ENCODE results near the gene NPEPL1.
"Not testable (repeated sequence)": the region's sequence is repeated elsewhere in the genome, so short reads cannot be mapped to it uniquely, and the experiment has no call there.

The NPEPL1 gene

GRCh38 chr20:58743929-58744534 lies 51.4 kb downstream of the NPEPL1 start:
- FAIRE-seq, result no peak

GRCh38 chr20:58744836-58745235 lies 52.2 kb downstream of the NPEPL1 start:
- FAIRE-seq, result no peak

- no peak for FAIRE-seq
Observed at GRCh38 chr20:58745391-58745790, 52.8 kb downstream of the NPEPL1 start.

- no peak for FAIRE-seq
Observed at GRCh38 chr20:58746620-58747019, 54.0 kb downstream of the NPEPL1 start.

GRCh38 chr20:58747211-58747610 lies 54.6 kb downstream of the NPEPL1 start:
- no peak for FAIRE-seq

- no peak for FAIRE-seq
Observed at GRCh38 chr20:58748618-58749017, 56.0 kb downstream of the NPEPL1 start.

GRCh38 chr20:58749098-58749769 lies 56.6 kb downstream of the NPEPL1 start:
- no peak for FAIRE-seq

GRCh38 chr20:58749979-58750378 lies 57.4 kb downstream of the NPEPL1 start:
- FAIRE-seq, result no peak

GRCh38 chr20:58750706-58751105 lies 58.1 kb downstream of the NPEPL1 start:
- FAIRE-seq, result not testable (repeated sequence)

GRCh38 chr20:58751979-58752378 lies 59.4 kb downstream of the NPEPL1 start:
- FAIRE-seq, result no peak

GRCh38 chr20:58752565-58752964 lies 60.0 kb downstream of the NPEPL1 start:
- no peak for FAIRE-seq

GRCh38 chr20:58753267-58753921 lies 60.8 kb downstream of the NPEPL1 start:
- FAIRE-seq, result no peak

GRCh38 chr20:58753922-58754551 lies 61.4 kb downstream of the NPEPL1 start:
- FAIRE-seq, result no peak

GRCh38 chr20:58754584-58754983 lies 62.0 kb downstream of the NPEPL1 start:
- FAIRE-seq, result no peak

GRCh38 chr20:58755062-58755697 lies 62.6 kb downstream of the NPEPL1 start:
- FAIRE-seq, result no peak

GRCh38 chr20:58755766-58756449 lies 63.3 kb downstream of the NPEPL1 start:
- no peak for FAIRE-seq

- no peak for FAIRE-seq
Observed at GRCh38 chr20:58756450-58756775, 63.8 kb downstream of the NPEPL1 start.

- FAIRE-seq, result not testable (repeated sequence)
Observed at GRCh38 chr20:58757647-58758046, 65.0 kb downstream of the NPEPL1 start.

GRCh38 chr20:58759947-58760346 lies 67.3 kb downstream of the NPEPL1 start:
- no peak for FAIRE-seq

- no peak for FAIRE-seq
Observed at GRCh38 chr20:58760856-58761255, 68.3 kb downstream of the NPEPL1 start.

GRCh38 chr20:58762120-58762519 lies 69.5 kb downstream of the NPEPL1 start:
- FAIRE-seq, result no peak

GRCh38 chr20:58763076-58763475 lies 70.5 kb downstream of the NPEPL1 start:
- no peak for FAIRE-seq
